Measurements from ENCODE around the gene DISC1.

The DISC1 gene

DNA sequence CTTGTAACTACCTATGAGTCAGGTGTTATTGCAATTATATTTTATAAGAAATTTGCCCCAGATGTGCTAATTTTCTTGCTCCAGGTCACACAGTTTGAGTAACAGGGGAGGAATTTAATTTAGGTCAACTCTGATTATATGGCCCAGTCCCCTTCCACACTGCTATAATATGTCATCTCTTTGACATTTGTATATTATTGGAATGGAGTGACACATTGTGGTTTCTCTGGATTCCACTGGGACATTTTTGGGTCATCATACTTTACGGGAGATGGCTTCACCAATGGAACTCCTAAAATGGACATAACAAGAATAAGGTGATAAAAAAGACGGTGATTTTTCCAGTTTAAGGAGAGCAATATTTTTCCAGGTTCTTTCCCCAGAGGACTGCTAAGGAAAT, 191.2 kb downstream of the DISC1 start:
- no peak for DNase-seq (ENCODE audit: low read depth)
- no peak overlapping the region for H3K4me3 ChIP-seq (ENCODE audit: low read depth, low read length)
- TF ChIP-seq, protein P1, sequence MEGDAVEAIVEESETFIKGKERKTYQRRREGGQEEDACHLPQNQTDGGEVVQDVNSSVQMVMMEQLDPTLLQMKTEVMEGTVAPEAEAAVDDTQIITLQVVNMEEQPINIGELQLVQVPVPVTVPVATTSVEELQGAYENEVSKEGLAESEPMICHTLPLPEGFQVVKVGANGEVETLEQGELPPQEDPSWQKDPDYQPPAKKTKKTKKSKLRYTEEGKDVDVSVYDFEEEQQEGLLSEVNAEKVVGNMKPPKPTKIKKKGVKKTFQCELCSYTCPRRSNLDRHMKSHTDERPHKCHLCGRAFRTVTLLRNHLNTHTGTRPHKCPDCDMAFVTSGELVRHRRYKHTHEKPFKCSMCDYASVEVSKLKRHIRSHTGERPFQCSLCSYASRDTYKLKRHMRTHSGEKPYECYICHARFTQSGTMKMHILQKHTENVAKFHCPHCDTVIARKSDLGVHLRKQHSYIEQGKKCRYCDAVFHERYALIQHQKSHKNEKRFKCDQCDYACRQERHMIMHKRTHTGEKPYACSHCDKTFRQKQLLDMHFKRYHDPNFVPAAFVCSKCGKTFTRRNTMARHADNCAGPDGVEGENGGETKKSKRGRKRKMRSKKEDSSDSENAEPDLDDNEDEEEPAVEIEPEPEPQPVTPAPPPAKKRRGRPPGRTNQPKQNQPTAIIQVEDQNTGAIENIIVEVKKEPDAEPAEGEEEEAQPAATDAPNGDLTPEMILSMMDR (IDR thresholded peaks at IDR 0.05; ENCODE audit: control insufficient read depth, extremely low read depth, insufficient read depth), result no peak

GRCh38 chr1:231818337-231818736, 191.7 kb downstream of the DISC1 start:
- H3K4me3 ChIP-seq (ENCODE audit: low read depth, low read length), result no peak overlapping the region
- TF ChIP-seq, protein P1 (IDR thresholded peaks at IDR 0.05; ENCODE audit: control insufficient read depth, extremely low read depth, insufficient read depth), result no peak
- DNase-seq (ENCODE audit: low read depth), result no peak

DNA sequence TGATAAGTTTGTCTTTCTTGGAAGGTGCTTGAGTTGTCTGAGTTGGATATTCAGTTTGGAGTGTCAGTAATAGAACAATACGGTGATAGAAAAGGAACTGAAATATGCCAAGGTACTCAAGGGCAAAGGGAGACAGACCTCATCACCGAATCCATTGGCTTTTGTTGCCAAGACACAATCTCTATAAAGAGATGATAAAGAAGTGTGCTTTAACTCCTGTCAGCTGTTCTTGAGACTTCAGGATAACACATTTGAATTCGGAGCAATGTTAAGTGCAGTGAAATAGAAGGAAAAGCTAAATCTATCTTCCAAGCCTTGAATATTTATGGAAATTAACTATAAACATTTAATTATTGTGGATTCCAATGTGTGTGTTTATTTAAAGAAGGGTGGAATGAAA, 194.7 kb downstream of the DISC1 start:
- no peak overlapping the region for H3K4me3 ChIP-seq (ENCODE audit: low read depth, low read length)
- TF ChIP-seq, protein P1 (IDR thresholded peaks at IDR 0.05; ENCODE audit: control insufficient read depth, extremely low read depth, insufficient read depth), result no peak
- DNase-seq (ENCODE audit: low read depth), result no peak

DNA sequence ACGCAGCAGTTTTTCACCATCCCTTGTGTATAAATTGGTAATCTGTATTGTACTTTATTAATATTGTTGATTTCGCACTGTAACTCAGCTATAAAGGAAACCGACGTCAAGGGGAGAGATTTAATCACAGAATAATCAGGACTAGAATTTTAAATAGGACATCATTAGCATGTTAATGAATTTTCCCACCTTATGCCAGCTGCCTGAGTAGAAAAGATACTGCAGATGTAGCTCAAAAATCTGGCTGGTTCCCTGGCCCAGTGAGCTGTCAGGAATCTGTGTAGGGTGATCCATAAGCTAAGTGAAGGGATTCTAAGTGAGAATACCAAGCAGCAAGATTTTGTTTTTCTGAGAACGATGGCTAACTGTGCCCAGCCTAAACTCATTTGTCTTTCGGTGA, 195.5 kb downstream of the DISC1 start:
- TF ChIP-seq, protein P1 (IDR thresholded peaks at IDR 0.05; ENCODE audit: control insufficient read depth, extremely low read depth, insufficient read depth), result no peak

DNA sequence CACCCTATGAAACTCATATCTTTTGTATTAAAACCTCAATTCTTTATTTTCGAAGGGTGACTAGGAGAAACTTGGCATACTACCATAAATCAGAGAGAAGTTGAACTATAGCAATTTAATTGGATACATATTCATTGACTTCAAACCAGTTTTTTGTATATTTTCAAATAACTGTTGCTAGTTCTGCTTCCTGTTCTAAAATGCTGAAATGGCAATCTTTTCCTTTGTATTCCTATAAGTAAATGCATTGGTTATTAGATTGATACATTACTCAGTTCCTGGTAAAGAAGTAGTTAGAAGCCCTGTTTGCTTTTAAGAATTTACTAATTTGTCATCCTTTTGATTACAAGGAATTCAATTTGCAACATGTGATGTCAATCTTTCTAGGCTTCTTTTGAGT, 200.0 kb downstream of the DISC1 start:
- DNase-seq (ENCODE audit: low read depth), result no peak
- H3K4me3 ChIP-seq (ENCODE audit: low read depth, low read length), result no peak overlapping the region
- TF ChIP-seq, protein P1 (IDR thresholded peaks at IDR 0.05; ENCODE audit: control insufficient read depth, extremely low read depth, insufficient read depth), result no peak

More for the DNA sequence above, 195.5 kb downstream of the DISC1 start:
- DNase-seq (ENCODE audit: low read depth), result no peak
- H3K4me3 ChIP-seq (ENCODE audit: low read depth, low read length), result no peak overlapping the region

DNA sequence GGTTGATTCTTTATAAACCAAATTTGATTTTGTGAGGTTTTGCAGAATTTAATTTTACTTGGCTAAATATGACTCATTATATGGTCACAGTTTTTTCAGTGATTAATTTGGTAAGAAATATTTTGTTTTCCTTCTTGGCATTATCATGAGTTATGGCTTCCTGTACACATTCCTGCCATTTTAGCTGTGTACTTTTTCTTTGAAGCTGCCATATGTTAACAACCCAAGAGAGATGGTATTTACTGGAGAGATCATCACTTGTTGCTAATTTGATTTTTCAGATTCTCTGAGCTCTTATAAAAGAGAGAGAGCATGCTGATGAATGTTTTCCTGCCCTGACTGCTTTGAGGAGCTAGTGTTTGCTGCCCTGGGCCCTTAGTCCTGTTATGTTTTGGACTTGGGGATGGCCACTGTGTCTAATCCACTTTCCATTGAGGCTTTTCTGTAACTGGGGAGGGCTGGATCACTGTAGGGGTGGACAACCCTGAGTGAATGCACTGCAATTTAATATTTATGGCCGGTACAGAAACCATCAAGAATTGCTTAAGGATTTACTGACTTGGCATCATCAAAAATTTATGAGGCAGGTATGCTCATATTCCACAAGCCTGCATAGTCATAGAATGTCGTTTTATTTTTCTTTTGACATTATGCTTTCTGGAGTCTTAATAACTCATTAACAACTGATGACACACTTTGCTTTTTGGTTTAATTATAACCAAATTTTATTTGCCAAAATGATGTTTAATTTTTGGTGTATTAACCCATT, 200.9 kb downstream of the DISC1 start:
- no peak for DNase-seq (ENCODE audit: low read depth)
- no peak overlapping the region for H3K4me3 ChIP-seq (ENCODE audit: low read depth, low read length)
- TF ChIP-seq, protein P1 (IDR thresholded peaks at IDR 0.05; ENCODE audit: control insufficient read depth, extremely low read depth, insufficient read depth), result no peak
